ENCODE measurements around the gene MATCAP1.

DNA sequence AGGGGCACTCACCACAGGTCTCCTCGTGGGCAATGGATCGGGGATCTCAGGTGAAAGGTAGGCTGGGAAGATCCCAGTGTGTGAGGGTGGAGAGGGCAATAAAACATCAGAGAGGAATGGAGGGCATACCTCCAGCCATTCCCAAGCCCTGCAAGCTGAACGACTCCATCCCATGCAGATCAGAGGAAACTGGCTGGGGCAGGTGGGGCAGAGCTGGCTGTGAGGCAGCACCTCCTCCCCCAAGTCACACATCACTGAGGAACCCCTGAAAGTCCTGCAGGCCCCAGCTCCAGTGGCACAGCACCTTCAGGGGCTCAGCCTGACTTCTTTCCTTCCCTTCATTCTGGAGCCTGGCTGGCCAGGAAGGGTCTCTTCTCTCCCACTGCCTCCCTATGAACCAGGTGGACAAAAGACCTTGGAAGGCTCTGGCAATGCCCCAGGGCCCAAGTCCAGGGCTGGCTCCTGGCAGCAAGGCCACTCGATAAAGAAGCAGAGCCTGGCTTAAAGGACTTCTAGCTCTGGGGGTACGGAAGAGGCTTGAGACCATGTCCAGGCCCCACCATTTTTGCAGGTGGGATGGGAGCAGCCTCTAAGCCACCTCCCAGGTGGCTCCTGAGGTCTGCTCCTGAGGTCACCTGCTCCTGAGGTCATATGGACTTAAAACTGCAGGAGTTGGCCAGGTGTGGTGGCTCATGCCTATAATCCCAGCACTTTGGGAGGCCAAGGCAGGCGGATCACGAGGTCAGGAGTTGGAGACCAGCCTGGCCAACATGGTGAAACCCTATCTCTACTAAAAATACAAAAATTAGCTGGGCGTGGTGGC, 29.6 kb upstream of the MATCAP1 start:
- TF ChIP-seq EP300 (IDR thresholded peaks at IDR 0.05; ENCODE audit: borderline replicate concordance), result no peak
- no peak for TF ChIP-seq REST (IDR thresholded peaks at IDR 0.05; ENCODE audit: low read depth)
- no peak for TF ChIP-seq TAF1 (IDR thresholded peaks at IDR 0.05; ENCODE audit: low read depth)
- no peak for TF ChIP-seq TCF12 (IDR thresholded peaks at IDR 0.05; ENCODE audit: low read depth)
- no peak for TF ChIP-seq CREB1 (IDR thresholded peaks at IDR 0.05; ENCODE audit: low read depth)

All from Ishikawa (cell line).